Osteoblast (primary cell): ENCODE data around the gene OSGEP. TPM values are rescaled to one million over a fixed set of nuclear protein-coding genes. Genes with fewer than 3 reads are reported as not detected.
A peak's percentile ranks its signal among the peaks of the same experiment; 100 is the strongest.
"Not testable (repeated sequence)": the region's sequence is repeated elsewhere in the genome, so short reads cannot be mapped to it uniquely, and the experiment has no call there.

Experiments used
- DNase-seq: peaks from one replicate; pipeline ENCODE4 v3.0.0; 2011; ENCODE audit warnings: low spot score, mixed read lengths; ENCODE audit not compliant: insufficient read length; ENCODE audit errors: missing footprints
- H2AFZ ChIP-seq: 2 replicates; pipeline ENCODE4 v1.6.0; 2011; ENCODE audit warnings: mild to moderate bottlenecking, low read length
- H3K27ac ChIP-seq: 2 replicates; pipeline ENCODE4 v1.5.1; 2011; ENCODE audit warnings: mild to moderate bottlenecking, low read depth, low read length, moderate library complexity
- H3K27me3 ChIP-seq: 2 replicates; pipeline ENCODE4 v1.6.0; 2012; ENCODE audit warnings: mild to moderate bottlenecking, control low read depth, inconsistent platforms, low read length, moderate library complexity; ENCODE audit not compliant: insufficient read depth
- H3K36me3 ChIP-seq: 2 replicates; pipeline ENCODE4 v1.5.1; 2011; ENCODE audit warnings: mild to moderate bottlenecking, low read length, control low read depth, moderate library complexity; ENCODE audit not compliant: insufficient read depth
- H3K4me1 ChIP-seq: 2 replicates; pipeline ENCODE4 v1.5.1; 2011; ENCODE audit warnings: mild to moderate bottlenecking, low read length, control low read depth, moderate library complexity; ENCODE audit not compliant: insufficient read depth
- H3K4me2 ChIP-seq: 2 replicates; pipeline ENCODE4 v1.6.0; 2011; ENCODE audit warnings: mild to moderate bottlenecking, low read length; ENCODE audit not compliant: insufficient read depth
- H3K4me3 ChIP-seq: fragments of 200-600 bp; sonication (generic); 3 replicates; pipeline ENCODE4 v1.5.1; 2012; ENCODE audit warnings: mild to moderate bottlenecking, low read length, inconsistent platforms; ENCODE audit not compliant: insufficient read depth
- H3K79me2 ChIP-seq: 2 replicates; pipeline ENCODE4 v1.6.0; 2012; ENCODE audit warnings: mild to moderate bottlenecking, low read length, control low read depth, inconsistent platforms; ENCODE audit not compliant: insufficient read depth
- H3K9me3 ChIP-seq: 2 replicates; pipeline ENCODE4 v1.5.1; 2011; ENCODE audit warnings: low read depth, low read length, control low read depth
- H4K20me1 ChIP-seq: 2 replicates; pipeline ENCODE4 v1.6.0; 2012; ENCODE audit warnings: mild to moderate bottlenecking, low read length, control low read depth; ENCODE audit not compliant: insufficient read depth
- CTCF ChIP-seq: IDR thresholded peaks from 2 replicates; pipeline ENCODE4 v1.5.1; 2011; ENCODE audit warnings: mild to moderate bottlenecking, low read depth, low read length, moderate library complexity; ENCODE audit errors: extremely low read depth
- total RNA-seq: library from RNA; depleted of rRNA; stranded (reverse); fragments of >200 nt; gene quantifications from 2 replicates; pipeline ENCODE4 v1.2.3, GENCODE V29; 2012

The OSGEP gene
- total RNA-seq, 1 donor, result 47.8 TPM

GRCh38 chr14:20456971-20457370 lies 2.4 kb upstream of the OSGEP start:
- DNase-seq, result no peak
- H4K20me1 ChIP-seq, result peaks cover 9% of the 10 kb centered on the region
- peaks cover 32% of the 10 kb centered on the region for H3K4me1 ChIP-seq
- H3K9me3 ChIP-seq, result no peaks in the 10 kb centered on the region
- H3K27me3 ChIP-seq, result no peaks in the 10 kb centered on the region
- peak overlapping the region; percentile 92 for H3K27ac ChIP-seq
- H3K36me3 ChIP-seq, result peaks cover 40% of the 10 kb centered on the region
- no peak overlapping the region for H2AFZ ChIP-seq
- H3K79me2 ChIP-seq, result peaks cover 70% of the 10 kb centered on the region
- TF ChIP-seq CTCF, result no peak
- no peak overlapping the region for H3K4me3 ChIP-seq
- peak overlapping the region; percentile 92 for H3K4me2 ChIP-seq

- Histone ChIP-seq H3K79me2 (peaks cover 65% of the 10 kb centered on the region), H3K27ac (peak overlapping the region; percentile 92), H3K27me3 (no peaks in the 10 kb centered on the region), H2AFZ (peak overlapping the region; percentile 92), H3K36me3 (peaks cover 49% of the 10 kb centered on the region), H4K20me1 (peaks cover 7% of the 10 kb centered on the region), H3K9me3 (no peaks in the 10 kb centered on the region), H3K4me2 (peak overlapping the region; percentile 92), H3K4me1 (peaks cover 28% of the 10 kb centered on the region), H3K4me3 (peak overlapping the region; percentile 84)
- TF ChIP-seq CTCF, result no peak
- DNase-seq, result peak; percentile 95
These were observed 1.0 kb upstream of the OSGEP start for GRCh38 chr14:20455355-20456300.

- Histone ChIP-seq H3K79me2 (peaks cover 37% of the 10 kb centered on the region), H3K36me3 (peaks cover 51% of the 10 kb centered on the region), H3K4me1 (peaks cover 18% of the 10 kb centered on the region)
- H3K9me3 ChIP-seq, H3K27me3 ChIP-seq, DNase-seq, H3K27ac ChIP-seq, H3K4me3 ChIP-seq, H2AFZ ChIP-seq, H3K4me2 ChIP-seq, H4K20me1 ChIP-seq: not testable (repeated sequence)
These were observed 1.8 kb downstream of the OSGEP start for GRCh38 chr14:20452831-20453230.

GRCh38 chr14:20446889-20447288 lies 7.7 kb downstream of the OSGEP start:
- DNase-seq, result no peak
- no peaks in the 10 kb centered on the region for H3K4me1 ChIP-seq
- H3K4me3 ChIP-seq, result no peak overlapping the region
- no peaks in the 10 kb centered on the region for H3K9me3 ChIP-seq
- no peaks in the 10 kb centered on the region for H3K79me2 ChIP-seq
- no peak overlapping the region for H3K4me2 ChIP-seq
- H4K20me1 ChIP-seq, result no peaks in the 10 kb centered on the region
- H3K36me3 ChIP-seq, result peaks cover 54% of the 10 kb centered on the region
- no peak overlapping the region for H3K27ac ChIP-seq
- H2AFZ ChIP-seq, result no peak overlapping the region
- H3K27me3 ChIP-seq, result no peaks in the 10 kb centered on the region
- TF ChIP-seq CTCF, result no peak

- H3K27ac ChIP-seq, H2AFZ ChIP-seq, H3K4me2 ChIP-seq, H3K9me3 ChIP-seq, H4K20me1 ChIP-seq, H3K4me3 ChIP-seq, H3K27me3 ChIP-seq, H3K79me2 ChIP-seq, H3K4me1 ChIP-seq, DNase-seq: not testable (repeated sequence)
- H3K36me3 ChIP-seq, result peaks cover 27% of the 10 kb centered on the region
These were observed 11.0 kb downstream of the OSGEP start for GRCh38 chr14:20443650-20444049.
